ENCODE data around the gene DNAI4. TPM values are rescaled to one million over a fixed set of nuclear protein-coding genes. Genes with fewer than 3 reads are reported as not detected.

Gene DNAI4
- total RNA-seq, 3 donors from 2014 or later, result 9.4 to 26.2 (median 24.3) TPM

DNA sequence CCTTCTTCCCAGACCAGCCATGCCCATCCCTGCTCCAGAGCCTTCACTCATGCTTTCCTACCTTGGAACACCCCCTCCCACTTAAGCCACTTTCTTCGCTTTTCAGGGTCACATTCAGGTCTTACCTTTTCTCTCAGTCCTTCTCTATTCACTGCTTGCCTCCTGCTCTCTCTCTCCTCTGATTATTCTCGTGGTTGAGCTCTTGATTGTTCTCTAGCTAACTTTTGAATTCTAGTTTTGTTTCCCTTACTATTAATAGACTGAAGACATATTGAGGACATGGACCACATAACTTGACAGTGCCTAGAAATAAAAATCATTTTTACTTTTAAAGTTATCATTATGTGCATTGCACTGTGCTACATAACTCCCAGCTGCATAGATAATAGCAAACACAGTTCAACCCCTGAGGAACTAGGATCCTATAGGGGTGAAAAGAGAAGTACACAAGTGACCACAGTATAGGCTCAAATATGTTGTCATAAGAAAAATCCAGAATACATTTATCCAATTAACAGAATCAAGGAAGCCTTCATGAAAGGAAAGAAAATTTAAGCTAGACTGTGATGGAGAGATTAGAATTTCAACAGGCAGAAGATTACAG is 145.1 kb downstream of the DNAI4 start:
- H3K4me1 ChIP-seq, result no peaks in the 10 kb centered on the region
- intact Hi-C loops (cut with DNase I; ENCODE audit: low total_unique reads), result no loop called here
- H3K27ac ChIP-seq, result no peak overlapping the region
- H3K9me3 ChIP-seq, result no peaks in the 10 kb centered on the region
- H3K4me3 ChIP-seq, result no peak overlapping the region
- H3K36me3 ChIP-seq, result no peaks in the 10 kb centered on the region
- H3K27me3 ChIP-seq, result no peaks in the 10 kb centered on the region
- TF ChIP-seq, protein P1, sequence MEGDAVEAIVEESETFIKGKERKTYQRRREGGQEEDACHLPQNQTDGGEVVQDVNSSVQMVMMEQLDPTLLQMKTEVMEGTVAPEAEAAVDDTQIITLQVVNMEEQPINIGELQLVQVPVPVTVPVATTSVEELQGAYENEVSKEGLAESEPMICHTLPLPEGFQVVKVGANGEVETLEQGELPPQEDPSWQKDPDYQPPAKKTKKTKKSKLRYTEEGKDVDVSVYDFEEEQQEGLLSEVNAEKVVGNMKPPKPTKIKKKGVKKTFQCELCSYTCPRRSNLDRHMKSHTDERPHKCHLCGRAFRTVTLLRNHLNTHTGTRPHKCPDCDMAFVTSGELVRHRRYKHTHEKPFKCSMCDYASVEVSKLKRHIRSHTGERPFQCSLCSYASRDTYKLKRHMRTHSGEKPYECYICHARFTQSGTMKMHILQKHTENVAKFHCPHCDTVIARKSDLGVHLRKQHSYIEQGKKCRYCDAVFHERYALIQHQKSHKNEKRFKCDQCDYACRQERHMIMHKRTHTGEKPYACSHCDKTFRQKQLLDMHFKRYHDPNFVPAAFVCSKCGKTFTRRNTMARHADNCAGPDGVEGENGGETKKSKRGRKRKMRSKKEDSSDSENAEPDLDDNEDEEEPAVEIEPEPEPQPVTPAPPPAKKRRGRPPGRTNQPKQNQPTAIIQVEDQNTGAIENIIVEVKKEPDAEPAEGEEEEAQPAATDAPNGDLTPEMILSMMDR (IDR thresholded peaks at IDR 0.05), result no peak
- TF ChIP-seq POLR2AphosphoS5 (IDR thresholded peaks at IDR 0.05) (no peak), POLR2A (IDR thresholded peaks at IDR 0.05) (no peak)
- no peak for DNase-seq (ENCODE audit: low spot score in 2 of 2)

DNA sequence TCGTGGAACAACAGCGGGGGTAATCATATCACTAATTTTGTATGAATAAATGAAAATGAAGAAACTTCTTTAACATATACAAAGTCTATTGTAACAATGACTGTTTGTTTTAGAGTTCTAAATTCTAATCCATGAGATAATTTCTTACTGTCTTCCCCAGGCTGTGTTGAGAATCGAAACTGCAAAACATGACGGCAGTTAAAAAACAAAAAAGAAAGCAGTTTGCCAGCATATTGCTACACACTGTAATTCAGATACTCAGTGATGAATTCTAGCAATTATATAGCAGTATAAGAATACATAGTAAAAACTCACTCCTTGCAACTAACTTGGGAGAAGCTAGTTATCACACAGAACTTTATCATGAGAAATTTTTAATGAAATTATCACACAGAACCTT is 145.7 kb downstream of the DNAI4 start:
- H3K9me3 ChIP-seq, result no peaks in the 10 kb centered on the region
- no peak overlapping the region for H3K4me3 ChIP-seq
- intact Hi-C loops (cut with DNase I; ENCODE audit: low total_unique reads), result no loop called here
- no peak for DNase-seq (ENCODE audit: low spot score in 2 of 2)
- no peak overlapping the region for H3K27ac ChIP-seq
- no peaks in the 10 kb centered on the region for H3K4me1 ChIP-seq
- H3K36me3 ChIP-seq, result no peaks in the 10 kb centered on the region
- no peak for TF ChIP-seq POLR2AphosphoS5 (IDR thresholded peaks at IDR 0.05)
- no peak for TF ChIP-seq POLR2A (IDR thresholded peaks at IDR 0.05)
- TF ChIP-seq, protein P1 (IDR thresholded peaks at IDR 0.05), result no peak
- no peaks in the 10 kb centered on the region for H3K27me3 ChIP-seq

DNA sequence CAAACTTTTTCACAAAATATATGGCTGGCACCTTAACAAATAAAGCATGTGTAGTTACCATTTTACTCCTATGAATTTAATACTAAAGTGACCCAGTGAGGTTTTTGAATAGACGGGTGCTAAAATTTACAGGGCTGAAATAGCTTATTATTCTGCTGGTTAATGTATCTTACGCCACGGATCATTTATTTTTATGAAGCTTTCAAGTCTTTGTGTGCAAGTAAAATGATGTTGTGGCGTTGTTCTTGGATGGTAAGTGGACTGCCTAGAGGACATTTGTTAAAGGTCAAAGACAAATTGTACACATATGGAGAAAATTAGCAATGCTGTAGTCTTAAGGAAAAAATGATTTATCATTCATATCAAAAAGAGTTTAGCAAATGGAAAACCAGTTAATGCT is 146.4 kb downstream of the DNAI4 start:
- Histone ChIP-seq H3K4me1 (no peaks in the 10 kb centered on the region), H3K27me3 (no peaks in the 10 kb centered on the region), H3K36me3 (no peaks in the 10 kb centered on the region), H3K4me3 (no peak overlapping the region), H3K9me3 (no peaks in the 10 kb centered on the region), H3K27ac (no peak overlapping the region)
- intact Hi-C loops (cut with DNase I; ENCODE audit: low total_unique reads), result no loop called here
- no peak for DNase-seq (ENCODE audit: low spot score in 2 of 2)
- TF ChIP-seq, protein P1 (IDR thresholded peaks at IDR 0.05), result no peak
- TF ChIP-seq POLR2AphosphoS5 (IDR thresholded peaks at IDR 0.05), result no peak
- TF ChIP-seq POLR2A (IDR thresholded peaks at IDR 0.05), result no peak

DNA sequence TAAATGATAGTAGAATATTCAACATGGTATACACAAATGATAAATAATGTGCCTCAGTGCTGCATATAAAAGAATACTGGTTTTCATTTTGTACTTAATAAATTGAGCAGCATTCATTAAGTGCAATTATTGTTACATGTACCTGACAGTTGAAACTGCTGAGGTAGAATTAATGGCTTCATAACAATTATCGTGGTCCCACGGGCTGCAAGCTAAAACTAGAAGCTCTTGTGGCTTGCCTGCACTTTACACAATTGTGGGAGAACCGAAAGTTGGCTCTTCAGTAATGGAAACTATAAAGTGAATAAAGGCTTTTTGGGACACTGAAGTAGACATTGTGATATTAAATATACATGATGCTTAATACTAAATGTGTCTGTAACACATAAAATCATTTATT is 146.8 kb downstream of the DNAI4 start:
- H3K4me3 ChIP-seq, result no peak overlapping the region
- TF ChIP-seq POLR2AphosphoS5 (IDR thresholded peaks at IDR 0.05) (no peak), POLR2A (IDR thresholded peaks at IDR 0.05) (no peak)
- TF ChIP-seq, protein P1 (IDR thresholded peaks at IDR 0.05), result no peak
- no peaks in the 10 kb centered on the region for H3K27me3 ChIP-seq
- H3K4me1 ChIP-seq, result no peaks in the 10 kb centered on the region
- no peaks in the 10 kb centered on the region for H3K9me3 ChIP-seq
- no peak overlapping the region for H3K27ac ChIP-seq
- DNase-seq (ENCODE audit: low spot score in 2 of 2), result no peak
- H3K36me3 ChIP-seq, result no peaks in the 10 kb centered on the region
- intact Hi-C loops (cut with DNase I; ENCODE audit: low total_unique reads), result no loop called here

DNA sequence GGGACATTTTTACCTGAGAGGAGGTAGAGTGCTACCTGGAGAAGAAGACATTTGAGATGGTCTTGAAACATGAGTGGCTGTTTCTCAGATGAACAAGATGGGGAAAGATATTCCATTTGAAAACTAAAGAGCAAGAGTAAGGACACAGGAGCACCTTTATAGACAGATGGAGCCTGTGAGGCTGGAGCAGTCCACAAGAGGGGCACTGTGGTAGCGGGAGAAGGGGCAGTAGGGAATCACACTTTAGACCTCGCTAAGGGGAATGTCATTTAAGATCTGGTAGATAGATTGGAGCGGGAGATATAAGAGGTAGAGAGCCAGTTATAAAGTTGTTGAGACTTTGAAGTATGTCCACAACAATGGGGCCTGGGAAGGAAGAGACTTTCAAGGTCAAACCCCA is 149.0 kb downstream of the DNAI4 start:
- H3K27ac ChIP-seq, result no peak overlapping the region
- no peaks in the 10 kb centered on the region for H3K4me1 ChIP-seq
- DNase-seq (ENCODE audit: low spot score in 2 of 2), result no peak
- H3K9me3 ChIP-seq, result no peaks in the 10 kb centered on the region
- no peaks in the 10 kb centered on the region for H3K36me3 ChIP-seq
- TF ChIP-seq, protein P1 (IDR thresholded peaks at IDR 0.05), result no peak
- TF ChIP-seq POLR2A (IDR thresholded peaks at IDR 0.05), result no peak
- no peak for TF ChIP-seq POLR2AphosphoS5 (IDR thresholded peaks at IDR 0.05)
- intact Hi-C loops (cut with DNase I; ENCODE audit: low total_unique reads), result no loop called here
- H3K4me3 ChIP-seq, result no peak overlapping the region
- no peaks in the 10 kb centered on the region for H3K27me3 ChIP-seq
